ENCODE measurements around the gene LCN9. TPM values are rescaled to one million over a fixed set of nuclear protein-coding genes. Genes with fewer than 3 reads are reported as not detected.

The LCN9 gene
- total and polyA plus RNA-seq, 2 donors from 2014 or later, result not detected

DNA sequence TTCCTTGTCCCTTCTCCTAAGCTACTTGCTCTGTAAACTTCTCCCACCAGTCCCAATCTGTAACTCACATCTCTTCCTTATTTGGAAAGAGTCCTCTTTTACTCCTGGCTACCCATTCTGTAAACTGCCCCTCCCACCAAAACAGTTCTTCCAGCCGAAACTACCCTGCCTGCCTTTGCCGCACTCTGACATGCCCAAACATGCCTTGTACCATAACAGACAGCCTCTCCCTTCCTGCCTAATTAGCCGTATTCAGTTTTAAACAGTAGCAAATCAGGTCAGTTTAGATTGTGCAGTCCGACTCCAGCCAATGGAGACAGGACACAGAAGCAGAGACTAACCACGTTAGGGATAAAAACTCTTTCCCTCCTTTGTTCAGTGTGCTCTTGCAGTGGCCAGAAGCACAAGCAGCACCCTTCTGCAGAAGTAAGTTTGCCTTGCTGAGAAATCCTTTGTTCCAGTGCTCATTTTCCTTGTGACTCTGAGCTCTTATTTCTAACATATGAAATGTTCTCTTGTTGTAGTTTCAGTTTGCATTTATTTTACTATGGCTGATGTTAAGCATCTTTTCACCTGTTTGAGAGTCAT, 18.4 kb upstream of the LCN9 start:
- DNase-seq, result no peak
- intact Hi-C loops (cut with DNase I), result no loop called here

DNA sequence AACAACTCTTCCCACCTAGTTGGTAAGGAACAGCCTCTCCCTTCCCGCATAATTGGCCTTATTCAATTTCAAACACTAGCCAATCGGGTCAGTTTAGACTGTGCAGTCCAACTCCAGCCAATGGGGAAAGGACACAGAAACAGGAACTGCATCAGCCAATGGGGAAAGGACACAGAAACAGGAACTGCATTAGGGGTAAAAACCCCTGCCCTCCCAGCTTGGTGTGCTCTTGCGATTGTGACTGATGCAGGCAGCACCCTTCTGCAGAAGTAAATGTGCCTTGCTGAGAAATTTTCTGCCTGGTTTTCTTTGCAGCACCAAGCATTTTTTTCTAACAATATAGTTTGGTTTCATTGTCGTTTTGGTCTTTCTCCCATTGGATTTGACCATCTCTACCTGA, 15.2 kb upstream of the LCN9 start:
- Histone ChIP-seq H3K27ac (ENCODE audit: low read depth in 2 of 2, low read length in 2 of 2) (no peak overlapping the region), H3K9ac (ENCODE audit: low read length in 3 of 3) (no peak overlapping the region), H3K9me3 (ENCODE audit: control insufficient read depth in 2 of 3, insufficient read depth in 1 of 3, low read length in 3 of 3) (peaks cover 3 to 26% (median 18%) of the 10 kb centered on the region in 3 donors), H3K27me3 (ENCODE audit: control insufficient read depth, insufficient read depth, low read length) (no peaks in the 10 kb centered on the region), H3K4me3 (ENCODE audit: low read length in 3 of 3) (no peak overlapping the region), H3K36me3 (ENCODE audit: control insufficient read depth in 2 of 3, insufficient read depth in 3 of 3, low read length in 3 of 3) (no peaks in the 10 kb centered on the region), H3K4me1 (ENCODE audit: control insufficient read depth in 2 of 3, insufficient read depth in 2 of 3, low read depth in 1 of 3, low read length in 3 of 3) (no peaks in the 10 kb centered on the region)
- DNase-seq, result no peak
- no peak for FAIRE-seq
- intact Hi-C loops (cut with DNase I), result no loop called here
- TF ChIP-seq, protein P1, sequence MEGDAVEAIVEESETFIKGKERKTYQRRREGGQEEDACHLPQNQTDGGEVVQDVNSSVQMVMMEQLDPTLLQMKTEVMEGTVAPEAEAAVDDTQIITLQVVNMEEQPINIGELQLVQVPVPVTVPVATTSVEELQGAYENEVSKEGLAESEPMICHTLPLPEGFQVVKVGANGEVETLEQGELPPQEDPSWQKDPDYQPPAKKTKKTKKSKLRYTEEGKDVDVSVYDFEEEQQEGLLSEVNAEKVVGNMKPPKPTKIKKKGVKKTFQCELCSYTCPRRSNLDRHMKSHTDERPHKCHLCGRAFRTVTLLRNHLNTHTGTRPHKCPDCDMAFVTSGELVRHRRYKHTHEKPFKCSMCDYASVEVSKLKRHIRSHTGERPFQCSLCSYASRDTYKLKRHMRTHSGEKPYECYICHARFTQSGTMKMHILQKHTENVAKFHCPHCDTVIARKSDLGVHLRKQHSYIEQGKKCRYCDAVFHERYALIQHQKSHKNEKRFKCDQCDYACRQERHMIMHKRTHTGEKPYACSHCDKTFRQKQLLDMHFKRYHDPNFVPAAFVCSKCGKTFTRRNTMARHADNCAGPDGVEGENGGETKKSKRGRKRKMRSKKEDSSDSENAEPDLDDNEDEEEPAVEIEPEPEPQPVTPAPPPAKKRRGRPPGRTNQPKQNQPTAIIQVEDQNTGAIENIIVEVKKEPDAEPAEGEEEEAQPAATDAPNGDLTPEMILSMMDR (IDR thresholded peaks at IDR 0.05; ENCODE audit: borderline replicate concordance, extremely low read depth, insufficient read depth), result no peak

More for the DNA sequence above, 18.4 kb upstream of the LCN9 start:
- no peaks in the 10 kb centered on the region for H3K27me3 ChIP-seq (ENCODE audit: control insufficient read depth, insufficient read depth, low read length)
- no peak overlapping the region for H3K4me3 ChIP-seq (ENCODE audit: low read length in 3 of 3)
- peaks cover 0 to 26% (median 16%) of the 10 kb centered on the region in 3 donors for H3K9me3 ChIP-seq (ENCODE audit: control insufficient read depth in 2 of 3, insufficient read depth in 1 of 3, low read length in 3 of 3)
- no peaks in the 10 kb centered on the region for H3K36me3 ChIP-seq (ENCODE audit: control insufficient read depth in 2 of 3, insufficient read depth in 3 of 3, low read length in 3 of 3)
- H3K4me1 ChIP-seq (ENCODE audit: control insufficient read depth in 2 of 3, insufficient read depth in 2 of 3, low read depth in 1 of 3, low read length in 3 of 3), result no peaks in the 10 kb centered on the region
- H3K9ac ChIP-seq (ENCODE audit: low read length in 3 of 3), result no peak overlapping the region
- TF ChIP-seq, protein P1 (IDR thresholded peaks at IDR 0.05; ENCODE audit: borderline replicate concordance, extremely low read depth, insufficient read depth), result no peak
- no peak for FAIRE-seq
- H3K27ac ChIP-seq (ENCODE audit: low read depth in 2 of 2, low read length in 2 of 2), result no peak overlapping the region

DNA sequence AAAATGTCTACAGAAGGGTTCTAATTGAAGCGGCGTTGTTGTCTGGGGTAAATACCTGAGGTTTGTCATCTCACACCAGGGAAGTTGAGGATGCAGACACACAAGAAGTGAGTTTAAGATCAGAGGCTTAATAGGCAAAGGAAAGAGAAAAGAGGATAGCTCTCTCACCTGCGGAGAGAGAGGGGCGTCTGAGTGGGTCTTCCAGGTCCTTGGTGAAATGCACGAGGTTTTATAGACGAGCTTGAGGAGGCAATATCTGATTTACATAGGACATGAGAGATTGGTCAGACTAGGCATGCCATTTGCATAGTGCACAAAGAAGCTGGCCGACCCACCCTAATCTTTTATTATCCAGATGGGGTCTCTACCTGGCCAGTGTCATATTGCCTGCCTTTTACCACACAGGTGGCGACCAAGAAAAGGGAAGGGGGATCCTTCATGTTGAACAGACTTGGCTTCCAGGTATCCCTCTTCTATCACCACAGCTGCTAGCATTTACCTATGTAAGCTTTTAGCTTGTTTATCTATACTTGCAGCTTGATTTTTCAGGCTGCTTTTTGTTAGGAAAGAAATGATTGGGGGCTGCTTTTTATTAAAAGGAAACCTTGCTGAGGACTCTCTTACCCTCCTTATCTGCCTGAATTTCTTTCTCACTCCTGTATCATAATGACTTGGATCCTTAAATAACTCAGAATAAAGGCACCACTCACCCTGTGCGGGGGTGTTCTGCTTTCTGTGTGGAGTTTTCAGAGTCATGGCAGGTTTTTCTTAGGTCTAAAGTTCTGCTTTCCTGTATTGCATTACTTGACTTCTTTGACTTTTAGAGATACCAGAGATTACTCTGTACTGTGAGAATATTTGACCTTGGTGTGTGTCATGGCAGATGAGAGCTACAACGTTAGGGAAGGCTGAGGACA, 14.4 kb upstream of the LCN9 start:
- Histone ChIP-seq H3K9ac (ENCODE audit: low read length in 3 of 3) (no peak overlapping the region), H3K27ac (ENCODE audit: low read depth in 2 of 2, low read length in 2 of 2) (no peak overlapping the region), H3K27me3 (ENCODE audit: control insufficient read depth, insufficient read depth, low read length) (no peaks in the 10 kb centered on the region), H3K36me3 (ENCODE audit: control insufficient read depth in 2 of 3, insufficient read depth in 3 of 3, low read length in 3 of 3) (no peaks in the 10 kb centered on the region), H3K4me1 (ENCODE audit: control insufficient read depth in 2 of 3, insufficient read depth in 2 of 3, low read depth in 1 of 3, low read length in 3 of 3) (no peaks in the 10 kb centered on the region), H3K4me3 (ENCODE audit: low read length in 3 of 3) (no peak overlapping the region), H3K9me3 (ENCODE audit: control insufficient read depth in 2 of 3, insufficient read depth in 1 of 3, low read length in 3 of 3) (peaks cover 3 to 26% (median 18%) of the 10 kb centered on the region in 3 donors)
- intact Hi-C loops (cut with DNase I), result no loop called here
- TF ChIP-seq, protein P1 (IDR thresholded peaks at IDR 0.05; ENCODE audit: borderline replicate concordance, extremely low read depth, insufficient read depth), result no peak
- no peak for FAIRE-seq
- DNase-seq, result no peak
